GM19035 (cell line): ENCODE measurements around the gene GRM1.
"Not testable (repeated sequence)": the region's sequence is repeated elsewhere in the genome, so short reads cannot be mapped to it uniquely, and the experiment has no call there.

Experiments
- ATAC-seq: cut with Tn5 transposase; IDR thresholded peaks from one replicate; pipeline ENCODE4 v1.9.1; 2021; ENCODE audit not compliant: unreplicated experiment

The GRM1 gene

GRCh38 chr6:146190581-146190980 lies 161.7 kb downstream of the GRM1 start:
- ATAC-seq, result no peak

GRCh38 chr6:146191166-146191565 lies 162.3 kb downstream of the GRM1 start:
- ATAC-seq, result no peak

- no peak for ATAC-seq
Observed at GRCh38 chr6:146191612-146192011, 162.8 kb downstream of the GRM1 start.

DNA sequence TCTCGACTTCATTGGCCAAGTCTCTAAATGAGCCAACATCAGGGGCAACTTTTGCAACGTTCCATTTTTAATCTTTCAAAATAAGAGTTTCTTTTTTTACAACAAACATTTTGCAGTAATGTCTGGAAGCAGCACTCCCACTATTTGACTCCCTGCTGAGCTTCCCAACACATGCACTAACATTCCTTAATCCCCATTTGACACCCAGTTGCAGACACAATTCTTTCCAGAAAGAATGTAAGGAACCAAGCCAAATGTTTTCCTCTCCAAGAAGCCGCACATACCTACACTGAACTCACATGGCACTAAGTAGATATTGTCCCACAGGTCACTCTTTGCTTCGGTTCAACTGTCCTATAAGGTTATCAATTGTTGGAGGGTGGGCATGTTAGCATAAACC lies 165.6 kb downstream of the GRM1 start:
- no peak for ATAC-seq

- no peak for ATAC-seq
Observed at GRCh38 chr6:146200176-146200575, 171.3 kb downstream of the GRM1 start.

- no peak for ATAC-seq
Observed at GRCh38 chr6:146202570-146202969, 173.7 kb downstream of the GRM1 start.

GRCh38 chr6:146209942-146210341 lies 181.1 kb downstream of the GRM1 start:
- ATAC-seq, result no peak

DNA sequence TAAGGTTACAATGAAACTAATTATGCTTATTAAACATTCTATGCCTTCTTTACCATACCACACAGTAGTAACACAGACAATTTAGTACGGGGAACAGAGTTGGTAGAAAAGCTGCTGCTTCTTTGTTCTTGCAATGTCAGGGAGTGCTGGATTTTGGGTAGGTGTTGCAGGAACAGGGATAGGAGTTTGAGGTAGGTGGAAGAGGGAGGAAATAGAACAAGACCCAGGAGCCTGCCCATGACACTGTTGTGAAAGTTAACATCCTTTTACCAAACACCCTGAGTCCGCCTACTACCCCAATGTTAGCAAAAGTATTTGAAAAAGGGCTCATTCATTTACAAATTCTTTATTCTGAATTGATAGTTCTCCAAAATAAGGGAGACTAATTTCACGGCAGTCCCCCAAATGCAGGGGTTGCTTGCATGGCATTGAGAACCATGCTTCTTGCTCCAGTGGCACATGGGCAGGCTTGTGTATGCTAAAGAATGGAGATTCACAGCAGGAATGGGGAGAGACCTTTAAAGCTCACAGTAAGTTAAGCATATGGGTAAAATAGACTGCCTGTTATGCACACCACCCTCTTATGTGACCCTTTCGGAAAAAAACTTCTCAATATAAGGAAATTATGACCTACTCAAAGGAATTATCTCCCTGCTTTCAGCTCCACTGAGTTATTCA lies 181.7 kb downstream of the GRM1 start:
- ATAC-seq, result no peak

GRCh38 chr6:146211646-146212045 lies 182.8 kb downstream of the GRM1 start:
- no peak for ATAC-seq

DNA sequence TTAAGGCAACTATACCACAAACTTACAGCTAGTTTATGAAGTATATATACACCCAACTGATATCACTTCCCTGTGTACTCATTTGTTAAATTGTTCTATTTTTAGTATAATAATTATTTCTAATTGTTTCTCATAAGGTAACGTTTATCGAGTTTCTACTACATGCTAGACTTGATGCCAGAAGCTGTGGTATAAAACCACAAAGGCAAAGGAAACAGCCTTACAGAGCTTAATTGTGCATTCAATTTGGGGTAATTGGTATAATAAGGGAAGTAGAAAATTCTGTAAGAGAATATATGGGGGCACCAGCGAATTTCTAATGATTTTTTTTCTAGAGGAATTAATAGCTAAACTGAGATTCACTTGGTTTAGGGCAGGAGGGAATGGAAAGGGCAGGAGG lies 183.9 kb downstream of the GRM1 start:
- no peak for ATAC-seq

GRCh38 chr6:146219101-146219500 lies 190.2 kb downstream of the GRM1 start:
- no peak for ATAC-seq

DNA sequence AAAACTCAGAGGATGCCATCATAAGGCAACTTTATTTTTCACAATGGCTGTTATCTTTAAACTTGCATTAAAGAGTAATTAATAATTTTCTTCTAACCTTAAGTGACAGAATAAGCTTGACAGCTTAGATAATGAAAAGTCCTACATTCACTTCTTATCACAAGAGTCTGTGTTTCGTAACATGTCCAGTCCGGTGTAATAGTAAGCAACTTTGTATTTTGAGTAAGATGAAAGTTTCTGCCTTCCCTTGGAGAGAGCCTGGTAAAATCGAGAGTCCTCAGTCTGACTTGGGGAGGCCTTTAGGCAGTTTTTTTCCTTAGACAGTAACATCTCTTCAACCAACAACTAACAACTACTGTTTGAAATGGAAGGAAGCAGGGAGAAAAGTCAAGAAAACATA lies 195.6 kb downstream of the GRM1 start:
- no peak for ATAC-seq

DNA sequence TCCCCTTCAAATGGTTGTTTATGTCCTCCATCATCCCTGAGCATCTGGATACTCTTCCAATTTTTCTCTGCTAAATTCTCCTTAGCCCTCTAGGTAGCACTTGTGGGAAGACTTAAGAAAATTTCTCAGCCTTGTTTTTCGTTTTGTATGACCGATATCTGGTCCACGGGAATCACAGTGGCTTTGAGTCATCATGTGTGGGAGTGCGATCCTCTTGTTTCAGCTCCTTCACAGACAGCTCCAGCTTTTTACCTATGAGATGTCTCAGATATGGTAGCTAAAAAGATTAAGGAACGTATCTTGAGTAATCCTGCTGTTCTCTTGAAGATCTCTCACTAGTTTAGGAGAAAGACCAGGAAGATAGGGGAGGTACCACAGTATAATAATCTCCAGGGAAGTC lies 196.1 kb downstream of the GRM1 start:
- no peak for ATAC-seq

DNA sequence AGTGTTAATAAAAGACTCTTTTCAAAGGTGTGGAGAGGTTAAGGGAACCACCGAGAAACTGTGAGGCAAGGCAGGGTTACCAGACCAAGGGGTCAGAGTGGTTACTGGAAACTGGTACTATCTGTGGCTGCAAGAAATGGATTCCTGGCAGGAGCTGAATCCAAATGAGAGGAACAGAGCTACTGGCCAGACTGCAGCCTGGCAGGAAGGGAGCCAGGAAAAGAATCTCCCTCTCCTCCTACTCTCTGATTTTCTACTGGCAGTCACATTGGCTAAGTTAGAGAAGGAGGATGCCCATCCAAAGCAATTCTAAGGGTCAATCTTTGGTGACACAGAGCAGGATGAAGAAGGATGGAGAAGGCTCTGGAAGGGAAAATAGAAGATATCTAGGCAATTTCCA lies 211.5 kb downstream of the GRM1 start:
- ATAC-seq, result no peak

DNA sequence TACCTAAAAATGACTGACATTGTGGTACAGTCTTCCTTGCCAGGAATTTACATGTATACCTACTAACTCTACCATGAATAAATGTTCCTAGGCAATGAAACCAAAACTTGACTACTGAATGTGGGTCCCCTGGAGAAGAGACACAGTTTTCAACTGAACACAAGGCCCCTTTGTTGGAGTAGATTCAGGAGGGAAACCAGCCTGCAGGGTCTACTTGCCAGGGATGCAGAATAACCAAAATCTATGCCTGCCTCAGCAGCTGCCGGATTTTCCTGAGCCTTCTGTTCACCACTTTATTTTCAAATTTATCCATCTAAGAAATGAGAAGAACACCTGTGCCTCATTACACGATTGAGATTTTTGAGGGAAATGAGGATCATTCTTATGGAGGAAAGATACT lies 211.9 kb downstream of the GRM1 start:
- no peak for ATAC-seq

DNA sequence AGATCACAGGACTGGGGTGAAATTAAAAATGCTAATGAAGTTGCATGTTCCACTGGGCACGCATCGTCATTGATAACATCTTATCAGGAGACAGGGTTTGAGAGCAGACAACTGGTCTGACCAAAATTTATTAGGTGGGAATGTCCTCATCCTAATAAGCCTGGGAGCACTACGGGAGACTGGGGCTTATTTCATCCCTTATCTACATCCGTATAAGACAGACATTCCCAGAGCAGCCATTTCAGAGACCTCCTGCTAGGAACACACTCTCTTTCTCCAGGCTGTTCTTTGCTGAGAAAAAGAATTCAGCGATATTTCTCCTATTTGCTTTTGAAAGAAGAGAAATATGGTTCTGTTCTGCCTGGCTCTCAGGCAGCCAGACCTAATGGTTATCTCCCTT lies 214.8 kb downstream of the GRM1 start:
- not testable (repeated sequence) for ATAC-seq

- ATAC-seq, result no peak
Observed at GRCh38 chr6:146244630-146245143, 215.8 kb downstream of the GRM1 start.

- ATAC-seq, result no peak
Observed at GRCh38 chr6:146246028-146246427, 217.2 kb downstream of the GRM1 start.

DNA sequence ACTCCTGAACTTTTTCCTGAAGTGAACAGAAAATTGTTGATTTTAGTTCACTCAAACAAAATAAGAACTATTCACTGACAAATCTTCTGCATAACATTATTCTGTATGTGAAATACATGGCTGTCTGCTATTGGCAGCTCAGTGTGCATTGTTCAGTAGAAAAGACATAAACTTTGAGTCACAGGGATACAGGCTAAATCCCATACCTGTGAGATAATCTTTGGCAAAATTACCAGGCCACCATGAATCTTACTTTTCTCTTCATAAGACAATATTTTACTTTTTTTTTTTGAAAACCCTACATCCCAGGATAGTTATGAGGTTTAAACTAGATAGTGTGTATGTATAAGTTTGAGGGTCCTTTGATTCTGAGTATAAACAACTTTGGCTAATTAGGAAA lies 224.8 kb downstream of the GRM1 start:
- no peak for ATAC-seq

DNA sequence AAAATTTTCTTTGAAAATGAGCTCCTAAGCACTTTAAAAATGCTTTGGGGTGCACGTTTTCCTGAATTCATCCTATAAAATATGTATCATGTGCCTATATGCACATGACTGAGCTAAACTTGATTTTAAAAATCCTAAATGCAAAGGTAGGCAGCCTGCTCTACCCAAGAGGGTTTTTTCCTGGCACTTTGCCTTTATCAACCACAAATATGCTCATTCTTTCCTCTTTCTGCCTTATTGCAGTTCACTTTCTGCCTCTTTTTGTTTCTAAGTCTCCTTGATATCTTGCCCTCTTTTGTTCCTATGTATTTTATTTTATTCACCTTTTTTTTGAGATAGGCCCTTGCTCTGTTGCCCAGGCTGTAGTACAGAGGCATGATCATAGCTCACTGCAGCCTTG lies 229.3 kb downstream of the GRM1 start:
- no peak for ATAC-seq

GRCh38 chr6:146260886-146261285 lies 232.0 kb downstream of the GRM1 start:
- no peak for ATAC-seq

DNA sequence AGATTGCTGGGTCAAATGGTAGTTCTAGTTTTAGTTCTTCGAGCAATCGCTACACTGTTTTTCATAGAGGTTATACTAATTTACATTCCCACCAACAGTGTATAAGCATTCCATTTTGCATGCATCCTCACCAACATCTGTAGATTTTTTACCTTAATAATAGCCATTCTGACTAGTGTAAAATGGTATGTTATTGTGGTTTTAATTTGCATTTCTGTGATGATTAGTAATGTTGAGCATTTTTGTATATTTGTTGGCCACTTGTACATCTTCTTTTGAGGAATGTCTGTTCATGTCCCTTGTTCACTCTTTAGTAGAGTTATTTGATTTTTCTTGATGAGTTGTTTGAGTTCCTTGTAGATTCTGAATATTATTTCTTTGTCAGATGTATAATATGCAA lies 236.2 kb downstream of the GRM1 start:
- ATAC-seq, result no peak

DNA sequence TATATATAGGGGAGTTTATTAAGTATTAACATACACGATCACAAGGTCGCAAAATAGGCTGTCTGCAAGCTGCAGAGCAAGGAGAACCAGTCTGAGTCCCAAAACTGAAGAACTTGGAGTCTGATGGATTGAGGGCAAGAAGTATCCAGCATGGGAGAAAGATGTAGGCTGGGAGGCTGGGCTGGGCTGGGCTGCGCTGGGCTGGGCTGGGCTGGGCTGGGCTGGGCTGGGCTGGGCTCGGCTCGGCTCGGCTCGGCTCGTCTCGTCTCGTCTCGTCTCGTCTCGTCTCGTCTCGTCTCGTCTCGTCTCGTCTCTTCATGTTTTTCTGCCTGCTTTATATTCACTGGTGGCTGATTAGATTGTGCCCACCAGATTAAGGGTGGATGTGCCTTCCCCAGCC lies 238.6 kb downstream of the GRM1 start:
- ATAC-seq, result no peak
